Inflammatory macrophage treated with lipopolysaccharide for 4 hours (primary cell): ENCODE measurements around the gene TMEM244.
"Not testable (repeated sequence)": the region's sequence is repeated elsewhere in the genome, so short reads cannot be mapped to it uniquely, and the experiment has no call there.

Experiments used
- DNase-seq: peaks from one replicate; pipeline ENCODE4 v3.0.0-alpha.2; 2020

Gene TMEM244

GRCh38 chr6:129866688-129867087 lies 5.6 kb upstream of the TMEM244 start:
- no peak for DNase-seq

- no peak for DNase-seq
Measured at GRCh38 chr6:129866256-129866655, 5.1 kb upstream of the TMEM244 start.

- DNase-seq: no peak
Measured at GRCh38 chr6:129865013-129865412, 3.9 kb upstream of the TMEM244 start.

GRCh38 chr6:129863664-129864063 lies 2.5 kb upstream of the TMEM244 start:
- no peak for DNase-seq

GRCh38 chr6:129859524-129859923 lies 1.6 kb downstream of the TMEM244 start:
- DNase-seq: no peak

GRCh38 chr6:129857838-129858237 lies 3.3 kb downstream of the TMEM244 start:
- DNase-seq: no peak

GRCh38 chr6:129853996-129854711 lies 7.0 kb downstream of the TMEM244 start:
- DNase-seq: no peak

- DNase-seq: no peak
Measured at GRCh38 chr6:129852257-129852858, 8.8 kb downstream of the TMEM244 start.

GRCh38 chr6:129849456-129849855 lies 11.7 kb downstream of the TMEM244 start:
- DNase-seq: peak; percentile 23

- DNase-seq: no peak
Measured at GRCh38 chr6:129846761-129847160, 14.4 kb downstream of the TMEM244 start.

GRCh38 chr6:129845696-129846095 lies 15.4 kb downstream of the TMEM244 start:
- DNase-seq: no peak

- no peak for DNase-seq
Measured at GRCh38 chr6:129844118-129844891, 16.8 kb downstream of the TMEM244 start.

- DNase-seq: no peak
Measured at GRCh38 chr6:129843573-129843972, 17.5 kb downstream of the TMEM244 start.

- DNase-seq: no peak
Measured at GRCh38 chr6:129842881-129843409, 18.2 kb downstream of the TMEM244 start.

- DNase-seq: no peak
Measured at GRCh38 chr6:129842137-129842536, 19.0 kb downstream of the TMEM244 start.

- DNase-seq: not testable (repeated sequence)
Measured at GRCh38 chr6:129839562-129839961, 21.6 kb downstream of the TMEM244 start.

- DNase-seq: no peak
Measured at GRCh38 chr6:129835691-129836090, 25.4 kb downstream of the TMEM244 start.

- DNase-seq: no peak
Measured at GRCh38 chr6:129832299-129832698, 28.8 kb downstream of the TMEM244 start.

- DNase-seq: no peak
Measured at GRCh38 chr6:129828229-129828628, 32.9 kb downstream of the TMEM244 start.

- DNase-seq: no peak
Measured at GRCh38 chr6:129818251-129818650, 42.9 kb downstream of the TMEM244 start.

GRCh38 chr6:129817821-129818220 lies 43.3 kb downstream of the TMEM244 start:
- DNase-seq: no peak

GRCh38 chr6:129817332-129817731 lies 43.8 kb downstream of the TMEM244 start:
- no peak for DNase-seq

GRCh38 chr6:129812145-129812777 lies 48.9 kb downstream of the TMEM244 start:
- DNase-seq: no peak
